ENCODE results near the gene BAX.
A peak's percentile ranks its signal among the peaks of the same experiment; 100 is the strongest.
"Not testable (repeated sequence)": the region's sequence is repeated elsewhere in the genome, so short reads cannot be mapped to it uniquely, and the experiment has no call there.

The BAX gene

GRCh38 chr19:48954595-48955307 lies at the start of gene BAX:
Gene BAX (plus strand): TSS chr19:48954875. CDS start chr19:48954929, 54 bp downstream.
- DNase-seq = peak; percentile 69 to 89 (median 80)

DNA sequence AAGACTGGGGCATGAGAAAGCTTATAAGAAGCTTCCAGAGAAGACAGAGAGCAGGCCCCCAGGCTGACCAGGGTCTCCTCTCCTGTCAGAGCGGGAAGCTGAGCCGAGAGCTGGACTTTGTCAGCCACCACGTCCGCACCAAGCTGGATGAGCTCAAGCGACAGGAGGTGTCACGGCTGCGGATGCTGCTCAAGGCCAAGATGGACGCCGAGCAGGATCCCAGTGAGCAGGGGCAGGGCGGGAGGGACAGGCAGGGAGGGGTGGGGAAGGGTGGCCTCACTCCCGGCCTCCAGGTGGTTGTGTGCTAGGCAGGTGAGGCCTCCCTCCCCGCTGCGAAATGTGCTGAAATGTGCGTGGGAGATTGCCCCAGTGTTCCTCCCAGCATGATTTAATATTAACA lies 49.0 kb upstream of the BAX start:
- DNase-seq = no peak

GRCh38 chr19:48906324-48906723 lies 48.4 kb upstream of the BAX start:
- DNase-seq = no peak

- no peak for DNase-seq
Observed at GRCh38 chr19:48907671-48908070, 47.0 kb upstream of the BAX start.

- DNase-seq = not testable (repeated sequence)
Observed at GRCh38 chr19:48909424-48910077, 45.1 kb upstream of the BAX start.

DNA sequence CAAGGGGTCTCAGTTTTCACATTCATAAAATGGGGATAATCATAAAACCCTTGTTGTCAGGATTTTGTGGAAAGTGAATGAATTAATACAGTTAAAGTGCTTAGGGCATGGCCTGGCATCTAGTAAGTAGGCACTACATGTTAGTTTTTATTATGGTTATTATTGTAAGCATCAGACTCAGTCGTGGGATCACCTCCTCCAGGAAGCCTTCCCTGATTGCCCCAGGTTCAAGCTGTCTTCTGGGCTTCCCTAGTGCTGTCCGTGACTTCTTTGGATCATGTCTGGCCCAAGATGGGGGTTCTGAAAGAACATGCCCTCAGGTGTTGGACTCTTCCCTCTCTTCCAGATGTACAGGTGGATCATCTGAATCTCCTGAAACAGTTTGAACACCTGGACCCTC lies 43.9 kb upstream of the BAX start:
- no peak for DNase-seq

DNA sequence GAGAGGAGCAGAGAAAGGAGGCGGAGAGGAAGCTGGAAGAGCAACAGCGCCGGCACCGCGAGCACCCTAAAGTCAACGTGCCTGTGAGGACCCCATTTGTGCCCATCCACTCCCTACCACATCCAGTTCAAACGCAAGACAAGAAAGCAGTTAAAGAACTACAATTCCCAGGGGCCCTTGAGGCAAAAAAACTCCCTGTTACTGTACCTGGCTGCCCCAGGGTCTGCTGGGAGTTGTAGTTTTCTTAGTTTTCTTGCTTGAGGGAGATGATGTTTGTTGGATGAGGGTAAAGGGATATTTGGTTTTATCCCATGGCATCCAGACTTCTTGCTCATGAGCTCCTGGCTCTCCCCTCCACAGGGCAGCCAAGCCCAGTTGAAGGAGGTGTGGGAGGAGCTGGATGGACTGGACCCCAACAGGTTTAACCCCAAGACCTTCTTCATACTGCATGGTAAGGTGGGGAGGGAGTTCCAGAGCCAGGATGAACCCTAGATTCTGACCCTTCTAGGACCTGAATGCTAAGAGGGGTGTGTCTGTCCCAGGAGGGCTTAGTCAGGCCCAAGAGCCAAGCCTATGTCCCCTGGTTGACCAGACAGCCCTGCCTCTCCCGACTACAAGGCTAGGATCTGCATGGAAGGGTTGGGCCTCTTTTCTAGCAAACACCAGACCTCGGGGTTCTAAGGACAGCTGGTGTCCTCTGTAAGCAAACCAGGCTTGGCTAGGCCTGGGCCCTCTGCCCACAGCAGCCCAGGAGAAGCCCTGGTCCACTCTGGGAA lies 41.4 kb upstream of the BAX start:
- no peak for DNase-seq

- DNase-seq = no peak
Observed at GRCh38 chr19:48914181-48914580, 40.5 kb upstream of the BAX start.

- DNase-seq = no peak
Observed at GRCh38 chr19:48915757-48916156, 38.9 kb upstream of the BAX start.

GRCh38 chr19:48918071-48918470 lies 36.6 kb upstream of the BAX start:
- no peak for DNase-seq

DNA sequence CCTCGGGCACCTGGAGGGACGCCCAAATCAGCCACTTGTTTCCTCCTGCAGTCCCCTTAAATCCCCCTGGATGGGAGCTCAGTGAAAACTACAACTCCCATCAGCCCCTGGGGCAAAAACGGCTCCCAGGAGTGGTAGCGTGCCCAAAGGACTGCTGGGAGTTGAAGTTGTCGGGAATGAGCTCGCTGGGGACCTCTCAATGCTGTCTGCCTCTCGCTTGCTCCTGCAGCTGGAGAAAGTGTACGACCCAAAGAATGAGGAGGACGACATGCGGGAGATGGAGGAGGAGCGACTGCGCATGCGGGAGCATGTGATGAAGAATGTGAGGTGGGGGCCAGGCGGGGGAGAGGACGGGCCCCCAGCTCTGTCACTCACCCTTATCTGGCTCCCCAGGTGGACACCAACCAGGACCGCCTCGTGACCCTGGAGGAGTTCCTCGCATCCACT lies 35.9 kb upstream of the BAX start:
- DNase-seq = no peak

GRCh38 chr19:48919271-48919670 lies 35.4 kb upstream of the BAX start:
- not testable (repeated sequence) for DNase-seq

GRCh38 chr19:48920949-48921348 lies 33.7 kb upstream of the BAX start:
- DNase-seq = no peak

DNA sequence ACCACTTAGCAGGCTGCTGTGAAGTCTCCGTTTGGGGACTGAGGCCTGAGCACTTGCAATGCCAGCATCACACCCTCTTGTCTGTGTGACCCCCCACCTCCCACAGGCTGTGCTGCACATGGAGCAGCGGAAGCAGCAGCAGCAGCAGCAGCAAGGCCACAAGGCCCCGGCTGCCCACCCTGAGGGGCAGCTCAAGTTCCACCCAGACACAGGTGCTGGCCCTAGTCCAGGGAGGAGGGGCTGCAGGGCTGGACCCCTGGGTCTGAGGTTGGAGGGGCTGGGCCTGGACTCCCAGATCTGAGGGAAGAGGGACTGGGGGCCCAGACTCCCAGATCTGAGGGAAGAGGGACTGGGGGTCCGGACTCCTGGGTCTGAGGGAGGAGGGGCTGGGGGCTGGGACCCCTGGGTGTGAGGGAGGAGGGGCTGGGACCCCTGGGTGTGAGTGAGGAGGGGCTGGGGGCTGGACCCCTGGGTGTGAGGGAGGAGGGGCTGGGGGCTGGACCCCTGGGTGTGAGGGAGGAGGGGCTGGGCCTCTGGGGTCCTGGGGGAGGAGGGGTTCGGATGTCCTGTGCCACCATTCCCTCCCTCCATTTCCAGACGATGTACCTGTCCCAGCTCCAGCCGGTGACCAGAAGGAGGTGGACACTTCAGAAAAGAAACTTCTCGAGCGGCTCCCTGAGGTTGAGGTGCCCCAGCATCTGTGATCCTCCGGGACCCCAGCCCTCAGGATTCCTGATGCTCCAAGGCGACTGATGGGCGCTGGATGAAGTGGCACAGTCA lies 32.8 kb upstream of the BAX start:
- no peak for DNase-seq

- no peak for DNase-seq
Observed at GRCh38 chr19:48922548-48923490, 31.9 kb upstream of the BAX start.

- DNase-seq = no peak
Observed at GRCh38 chr19:48925240-48925843, 29.3 kb upstream of the BAX start.

DNA sequence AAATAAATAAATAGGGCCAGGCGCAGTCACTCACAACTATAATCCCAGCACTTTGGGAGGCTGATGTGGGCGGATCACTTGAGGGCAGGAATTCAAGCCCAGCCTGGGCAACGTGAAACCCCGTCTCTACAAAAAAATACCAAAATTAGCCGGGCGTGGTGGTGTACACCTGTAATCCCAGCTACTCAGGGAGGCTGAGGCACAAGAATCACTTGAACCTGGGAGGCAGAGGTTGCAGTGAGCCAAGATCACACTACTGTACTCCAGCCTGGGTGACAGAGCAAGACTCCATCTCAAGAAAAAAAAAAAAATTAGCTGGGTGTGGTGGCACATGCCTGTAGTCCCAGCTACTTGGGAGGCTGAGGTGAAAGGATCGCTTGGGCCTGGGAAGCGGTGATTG lies 28.8 kb upstream of the BAX start:
- not testable (repeated sequence) for DNase-seq

GRCh38 chr19:48926909-48927308 lies 27.8 kb upstream of the BAX start:
- no peak for DNase-seq

GRCh38 chr19:48927692-48928091 lies 27.0 kb upstream of the BAX start:
- not testable (repeated sequence) for DNase-seq

- DNase-seq = no peak
Observed at GRCh38 chr19:48928164-48929025, 26.3 kb upstream of the BAX start.

Measured in activated CD4-positive, CD25-positive, alpha-beta regulatory T cell (primary cell).